ENCODE data around the gene B3GALNT2.

The B3GALNT2 gene

DNA sequence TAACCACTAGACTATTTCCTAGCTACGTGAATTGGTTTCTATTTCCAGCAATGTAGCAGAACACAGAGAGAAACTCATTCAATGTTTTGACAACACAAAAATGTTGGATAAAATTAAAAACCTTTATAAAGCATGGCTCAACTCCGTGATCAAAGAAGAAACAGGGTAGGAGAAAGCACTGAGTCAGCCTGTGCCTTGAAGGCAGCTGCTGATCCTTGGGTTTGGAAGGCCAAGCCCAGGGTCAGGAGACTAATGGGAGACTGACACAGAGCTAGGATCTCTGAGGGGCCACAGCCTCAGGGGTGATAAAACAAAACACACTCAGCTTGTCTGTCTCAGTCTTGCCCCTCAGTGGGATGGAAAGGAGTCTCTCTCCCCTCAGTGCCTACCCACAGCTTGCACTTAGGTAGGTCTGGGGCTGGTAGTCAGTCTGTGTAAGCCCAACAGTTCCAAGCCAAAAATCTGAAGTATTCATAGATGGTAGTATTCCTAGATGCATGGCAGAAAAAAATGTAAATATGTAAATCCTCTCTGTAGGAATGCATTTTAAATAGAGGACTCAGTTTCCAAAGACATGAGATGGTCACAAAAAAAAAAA is 53.3 kb downstream of the B3GALNT2 start:
- DNase-seq, result no peak

GRCh38 chr1:235450433-235450832 is 53.8 kb downstream of the B3GALNT2 start:
- no peak for DNase-seq

- DNase-seq, result no peak
These were observed 55.6 kb downstream of the B3GALNT2 start for GRCh38 chr1:235448616-235449015.

DNA sequence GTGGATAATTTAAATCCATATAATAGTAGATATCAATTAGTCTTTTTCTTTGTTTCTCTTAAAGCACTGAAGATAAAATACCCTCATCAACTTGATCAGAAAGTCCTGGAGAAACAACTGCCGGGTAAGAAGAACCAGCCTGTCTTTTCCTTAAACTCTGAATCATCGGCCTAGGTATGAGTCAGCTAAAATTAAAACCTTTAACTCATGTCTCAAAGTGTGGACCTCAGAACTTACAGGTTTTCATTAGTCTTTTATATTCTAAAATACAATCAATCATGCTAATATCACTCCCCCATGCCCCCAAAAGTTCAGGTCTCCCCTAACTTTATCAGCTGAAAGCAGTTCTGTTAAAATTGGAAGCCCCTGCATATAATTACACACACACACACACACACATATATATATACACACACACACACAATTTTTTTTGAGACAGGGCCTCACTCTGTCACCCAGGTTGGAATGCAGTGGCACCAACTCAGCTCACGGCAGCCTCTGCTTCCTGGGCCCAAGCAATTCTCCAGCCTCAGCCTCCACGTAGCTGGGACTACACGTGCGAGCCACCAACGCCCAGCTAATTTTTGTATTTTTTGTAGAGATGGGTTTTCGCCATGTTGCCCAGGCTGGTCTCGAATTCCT is 61.3 kb downstream of the B3GALNT2 start:
- no peak for DNase-seq

DNA sequence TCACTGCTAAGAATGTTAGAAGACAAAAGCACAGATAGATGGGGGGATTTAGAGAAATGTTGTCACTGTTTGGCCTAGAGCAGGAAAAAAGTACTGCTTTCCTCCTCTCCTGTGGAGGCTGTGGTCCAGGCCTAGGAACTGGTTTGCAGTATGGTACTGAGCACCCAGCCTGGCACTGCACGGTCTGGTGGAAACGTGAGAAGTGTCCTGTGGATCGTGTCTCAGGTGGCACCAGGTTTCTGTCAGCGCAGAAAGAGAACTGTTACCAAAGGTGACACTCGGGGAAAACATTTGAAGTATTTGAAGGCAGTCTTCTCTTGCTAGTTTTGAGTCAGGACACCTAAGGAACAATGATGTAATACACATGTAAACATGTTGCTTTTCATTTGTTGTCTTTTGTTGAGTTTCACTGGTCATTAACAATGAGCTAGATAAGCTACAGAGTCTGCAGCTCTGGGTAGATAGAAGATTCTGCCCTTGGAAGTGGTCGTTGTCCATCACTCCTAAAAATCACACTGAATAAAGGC is 63.0 kb downstream of the B3GALNT2 start:
- DNase-seq, result no peak

DNA sequence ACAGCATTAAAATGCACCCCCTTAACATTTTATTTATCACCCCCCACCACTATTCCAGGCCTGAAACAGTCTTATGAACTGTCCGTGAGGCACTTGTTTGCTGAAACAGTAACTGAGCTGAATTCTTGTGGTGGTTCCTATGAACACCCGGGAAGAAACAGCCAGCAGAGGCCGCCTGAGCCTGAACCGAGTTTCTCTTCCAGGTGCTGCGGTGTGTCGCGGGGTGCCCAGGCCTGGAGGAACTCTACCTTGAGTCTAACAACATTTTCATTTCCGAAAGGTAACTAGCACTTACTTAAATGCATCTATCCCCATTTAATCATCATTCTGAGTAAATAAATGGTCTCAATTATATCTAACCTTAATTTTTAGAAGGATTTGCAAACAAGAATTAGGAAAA is 70.3 kb downstream of the B3GALNT2 start:
- no peak for DNase-seq

GRCh38 chr1:235430991-235431390 is 73.3 kb downstream of the B3GALNT2 start:
- no peak for DNase-seq

DNA sequence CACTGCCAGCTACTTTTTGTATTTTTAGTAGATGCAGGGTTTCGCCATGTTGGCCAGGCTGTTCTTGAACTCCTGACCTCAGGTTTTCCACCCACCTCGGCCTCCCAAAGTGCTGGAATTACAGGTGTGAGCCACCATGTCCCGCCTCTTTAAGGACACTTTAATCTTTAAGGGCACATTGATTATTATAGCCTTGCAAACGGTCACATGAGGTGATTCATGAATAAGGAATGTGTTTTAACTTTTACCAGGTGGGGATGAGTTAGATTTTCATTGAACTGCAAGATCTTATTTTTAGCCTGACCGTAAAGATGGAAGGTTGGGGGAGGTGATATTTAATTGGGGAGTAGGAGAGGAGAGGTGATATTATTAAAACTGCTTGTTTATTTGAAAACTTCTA is 75.1 kb downstream of the B3GALNT2 start:
- no peak for DNase-seq

GRCh38 chr1:235427447-235427846 is 76.8 kb downstream of the B3GALNT2 start:
- DNase-seq, result no peak

DNA sequence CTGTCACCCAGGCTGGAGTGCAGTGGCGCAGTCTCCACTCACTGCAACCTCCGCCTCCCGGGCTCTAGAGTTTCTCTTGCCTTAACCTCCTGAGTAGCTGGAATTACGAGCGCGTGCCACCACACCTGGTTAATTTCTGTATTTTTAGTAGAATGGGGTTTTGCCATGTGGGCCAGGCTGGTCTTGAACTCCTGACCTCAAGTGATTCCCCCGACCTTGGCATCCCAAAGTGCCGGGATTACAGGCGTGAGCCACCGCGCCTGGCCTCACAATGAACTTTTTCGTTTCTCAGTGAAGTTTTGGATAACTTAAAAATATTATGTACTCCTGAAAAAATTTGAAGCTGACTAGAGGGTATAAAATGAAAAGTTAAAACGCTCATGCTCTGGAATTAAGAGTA is 77.6 kb downstream of the B3GALNT2 start:
- no peak for DNase-seq

GRCh38 chr1:235426143-235426542 is 78.1 kb downstream of the B3GALNT2 start:
- no peak for DNase-seq

DNA sequence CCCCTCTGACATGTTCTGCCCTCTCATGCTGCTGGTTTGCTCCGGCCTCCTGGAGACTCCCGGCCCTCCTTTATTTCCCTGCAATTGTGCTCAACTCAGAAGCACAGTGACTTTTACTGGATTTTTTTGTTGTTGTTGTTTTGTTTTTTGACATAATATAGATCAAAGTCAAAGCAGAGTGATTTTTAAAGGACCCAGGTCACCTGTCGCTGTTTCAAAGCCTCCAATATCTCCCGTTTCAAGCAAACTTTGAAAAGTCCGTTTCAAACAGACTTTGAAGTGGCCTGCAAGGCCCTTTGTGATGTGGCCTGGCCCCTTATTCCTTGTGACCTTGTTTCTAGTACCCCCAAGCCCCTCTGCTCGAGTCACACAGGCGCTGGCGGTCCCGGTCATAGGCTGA is 78.9 kb downstream of the B3GALNT2 start:
- DNase-seq, result no peak

DNA sequence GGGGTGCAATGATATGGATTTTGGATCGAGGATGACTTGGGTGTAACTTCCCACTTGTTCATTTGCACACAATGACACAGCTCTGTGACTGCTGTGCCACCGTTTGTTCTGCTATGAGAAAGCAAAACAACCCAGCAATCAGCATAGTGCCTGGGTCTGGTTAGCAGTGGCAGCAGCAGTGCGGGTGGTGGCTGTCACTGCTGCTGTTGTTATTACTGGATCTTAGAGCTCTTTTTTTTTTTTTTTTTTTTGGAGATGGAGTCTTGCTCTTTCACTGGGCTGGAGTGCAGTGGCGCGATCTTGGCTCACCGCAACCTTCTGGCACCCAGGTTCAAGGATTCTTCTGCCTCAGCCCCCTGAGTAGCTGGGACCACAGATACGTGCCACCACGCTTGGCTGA is 80.2 kb downstream of the B3GALNT2 start:
- DNase-seq, result no peak

- peak; percentile 14 for DNase-seq
These were observed 81.0 kb downstream of the B3GALNT2 start for GRCh38 chr1:235423214-235423652.

GRCh38 chr1:235421751-235422150 is 82.5 kb downstream of the B3GALNT2 start:
- no peak for DNase-seq

- peak; percentile 59 for DNase-seq
These were observed 87.1 kb downstream of the B3GALNT2 start for GRCh38 chr1:235417086-235417697.

DNA sequence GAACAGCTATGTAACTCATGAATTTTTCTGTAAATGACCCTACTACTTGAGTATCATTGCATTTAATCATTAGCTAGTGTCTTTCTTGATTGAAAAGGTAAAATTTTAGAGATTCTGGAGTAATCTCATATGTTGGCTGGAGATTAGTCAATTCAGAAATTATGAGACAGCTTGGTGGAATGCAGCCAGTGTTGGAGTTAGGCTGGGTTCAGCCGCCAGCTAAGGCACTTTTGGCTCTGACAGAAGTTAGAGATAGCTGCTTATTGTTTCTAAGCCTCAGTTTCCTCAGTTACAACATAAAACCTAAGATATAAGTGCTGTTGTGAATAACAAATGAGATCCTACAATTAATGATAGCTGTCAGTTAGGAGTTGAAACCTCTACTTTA is 87.6 kb downstream of the B3GALNT2 start:
- no peak for DNase-seq

GRCh38 chr1:235415008-235415904 is 89.0 kb downstream of the B3GALNT2 start:
- peak; percentile 55 for DNase-seq

- no peak for DNase-seq
These were observed 92.5 kb downstream of the B3GALNT2 start for GRCh38 chr1:235411489-235412486.

DNA sequence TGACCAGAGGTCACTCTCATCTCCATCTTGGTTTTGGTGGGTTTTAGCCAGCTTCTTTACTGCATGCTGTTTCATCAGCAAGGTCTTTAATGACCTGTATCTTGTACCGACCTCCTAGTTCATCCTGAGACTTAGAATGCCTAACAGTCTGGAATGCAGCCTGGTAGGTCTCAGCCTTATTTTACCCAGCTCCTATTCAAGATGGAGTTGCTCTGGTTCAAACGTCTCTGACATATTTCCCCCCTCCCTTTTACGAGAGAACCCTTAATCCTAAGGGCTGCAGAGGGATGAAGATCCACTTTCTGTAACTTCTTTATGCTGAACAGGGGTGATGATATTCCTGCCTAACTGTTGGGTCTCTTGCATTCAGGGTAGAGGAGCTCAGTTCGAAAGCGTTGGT is 93.8 kb downstream of the B3GALNT2 start:
- DNase-seq, result no peak

- DNase-seq, result no peak
These were observed 95.0 kb downstream of the B3GALNT2 start for GRCh38 chr1:235409042-235409820.
